ELR (cell line): ENCODE data around the gene ORAI3.

ENCODE experiments used
- DNase-seq: peaks from one replicate; pipeline ENCODE4 v3.0.0-alpha.2; 2015; ENCODE audit warnings: low read depth

The ORAI3 gene

GRCh38 chr16:30947859-30948666 is 805 bp upstream of the ORAI3 start:
- DNase-seq = peak; percentile 99

GRCh38 chr16:30949650-30950515 is 1.0 kb downstream of the ORAI3 start:
- DNase-seq = peak; percentile 89

- no peak for DNase-seq
These were observed 1.7 kb downstream of the ORAI3 start for GRCh38 chr16:30950516-30951065.

GRCh38 chr16:30951193-30951592 is 2.3 kb downstream of the ORAI3 start:
- no peak for DNase-seq

GRCh38 chr16:30951750-30952149 is 2.9 kb downstream of the ORAI3 start:
- no peak for DNase-seq

- DNase-seq = no peak
These were observed 4.2 kb downstream of the ORAI3 start for GRCh38 chr16:30953111-30953510.

GRCh38 chr16:30953511-30954124 is 4.8 kb downstream of the ORAI3 start:
- peak; percentile 79 for DNase-seq

GRCh38 chr16:30954993-30955392 is 6.1 kb downstream of the ORAI3 start:
- DNase-seq = no peak

GRCh38 chr16:30956601-30957455 is 8.0 kb downstream of the ORAI3 start:
- DNase-seq = peak; percentile 95

- DNase-seq = peak; percentile 98
These were observed 8.7 kb downstream of the ORAI3 start, which contains the start of gene SETD1A for GRCh38 chr16:30957456-30958174. TSS of gene SETD1A (plus strand) at chr16:30957754. CDS start at chr16:30958732, 978 bp downstream.

- peak; percentile 74 for DNase-seq
These were observed 9.6 kb downstream of the ORAI3 start for GRCh38 chr16:30958175-30959079.

GRCh38 chr16:30961384-30961783 is 12.5 kb downstream of the ORAI3 start:
- DNase-seq = no peak

GRCh38 chr16:30963925-30964511 is 15.2 kb downstream of the ORAI3 start:
- no peak for DNase-seq

- no peak for DNase-seq
These were observed 15.8 kb downstream of the ORAI3 start for GRCh38 chr16:30964574-30965226.

- DNase-seq = no peak
These were observed 16.6 kb downstream of the ORAI3 start for GRCh38 chr16:30965436-30965835.

GRCh38 chr16:30966033-30966619 is 17.3 kb downstream of the ORAI3 start:
- no peak for DNase-seq

- no peak for DNase-seq
These were observed 18.9 kb downstream of the ORAI3 start for GRCh38 chr16:30967795-30968194.

- no peak for DNase-seq
These were observed 20.5 kb downstream of the ORAI3 start for GRCh38 chr16:30969246-30969842.
